Retinal pigment epithelial cell (primary cell): Measurements from ENCODE around the gene PMPCA.

Experiments used
- DNase-seq: peaks from one replicate; pipeline ENCODE4 v3.0.0-alpha.2; 2010; ENCODE audit warnings: low read depth
- H3K4me3 ChIP-seq: 2 replicates; pipeline ENCODE4 v1.5.1; 2011; ENCODE audit warnings: mild to moderate bottlenecking, low read length, control low read depth, moderate library complexity
- TF ChIP-seq, protein P1 (sequence below): conservative IDR thresholded peaks from 2 replicates; pipeline ENCODE4 v1.5.1; 2011; ENCODE audit warnings: low read depth, low read length, control low read depth, inconsistent platforms

PMPCA gene

GRCh38 chr9:136410500-136411287, at the start of gene PMPCA, which contains the start of gene ENTR1:
PMPCA (plus strand) TSS chr9:136410658; CDS start chr9:136410669, 11 bp downstream.
ENTR1 (minus strand) TSS chr9:136410614; CDS start chr9:136410397, 217 bp downstream.
- DNase-seq: peak; percentile 45
- peak within 1 kb of the TSS; percentile 94 for H3K4me3 ChIP-seq
- TF ChIP-seq, protein P1, sequence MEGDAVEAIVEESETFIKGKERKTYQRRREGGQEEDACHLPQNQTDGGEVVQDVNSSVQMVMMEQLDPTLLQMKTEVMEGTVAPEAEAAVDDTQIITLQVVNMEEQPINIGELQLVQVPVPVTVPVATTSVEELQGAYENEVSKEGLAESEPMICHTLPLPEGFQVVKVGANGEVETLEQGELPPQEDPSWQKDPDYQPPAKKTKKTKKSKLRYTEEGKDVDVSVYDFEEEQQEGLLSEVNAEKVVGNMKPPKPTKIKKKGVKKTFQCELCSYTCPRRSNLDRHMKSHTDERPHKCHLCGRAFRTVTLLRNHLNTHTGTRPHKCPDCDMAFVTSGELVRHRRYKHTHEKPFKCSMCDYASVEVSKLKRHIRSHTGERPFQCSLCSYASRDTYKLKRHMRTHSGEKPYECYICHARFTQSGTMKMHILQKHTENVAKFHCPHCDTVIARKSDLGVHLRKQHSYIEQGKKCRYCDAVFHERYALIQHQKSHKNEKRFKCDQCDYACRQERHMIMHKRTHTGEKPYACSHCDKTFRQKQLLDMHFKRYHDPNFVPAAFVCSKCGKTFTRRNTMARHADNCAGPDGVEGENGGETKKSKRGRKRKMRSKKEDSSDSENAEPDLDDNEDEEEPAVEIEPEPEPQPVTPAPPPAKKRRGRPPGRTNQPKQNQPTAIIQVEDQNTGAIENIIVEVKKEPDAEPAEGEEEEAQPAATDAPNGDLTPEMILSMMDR: no peak

DNA sequence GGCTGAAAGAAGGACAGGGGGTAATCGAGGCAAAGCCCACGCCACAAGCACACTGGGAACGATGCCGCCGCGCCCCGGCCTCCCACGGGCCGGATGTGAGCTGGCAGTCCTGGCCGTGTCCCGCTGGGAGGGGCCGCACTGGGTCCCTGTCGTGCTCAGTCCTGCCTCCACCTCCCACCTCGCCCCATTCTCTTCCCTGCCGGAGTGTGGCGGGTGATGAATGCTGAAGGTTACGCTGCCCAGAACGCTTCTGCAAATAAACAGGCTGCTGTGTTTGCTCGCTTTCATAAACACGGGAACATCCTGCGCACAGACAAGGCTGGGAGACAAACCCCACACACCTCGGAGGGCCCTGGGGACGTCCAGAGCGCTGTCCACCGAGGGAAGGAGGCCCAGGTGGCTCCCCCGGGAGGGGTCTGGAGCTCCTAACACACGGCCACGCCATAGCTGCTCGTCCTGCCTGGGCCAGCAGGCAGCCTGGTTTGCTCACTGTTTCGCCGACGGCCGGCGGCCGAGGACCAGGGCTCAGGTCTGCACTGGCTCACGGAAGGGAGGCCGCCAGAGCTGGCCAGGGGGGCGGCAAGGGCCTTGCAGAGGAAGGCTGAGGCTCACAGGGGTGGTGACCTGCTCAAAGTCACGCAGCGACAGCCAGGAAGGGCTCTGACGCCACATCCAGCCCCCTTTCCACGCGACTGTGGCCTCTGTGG, 49.3 kb upstream of the PMPCA start:
- H3K4me3 ChIP-seq: no peak overlapping the region
- TF ChIP-seq, protein P1: no peak

GRCh38 chr9:136361754-136362449, 48.6 kb upstream of the PMPCA start:
- H3K4me3 ChIP-seq: no peak overlapping the region
- no peak for DNase-seq
- TF ChIP-seq, protein P1: no peak

More for the DNA sequence above, 49.3 kb upstream of the PMPCA start:
- no peak for DNase-seq

- TF ChIP-seq, protein P1: no peak
- no peak overlapping the region for H3K4me3 ChIP-seq
- DNase-seq: no peak
Observed at GRCh38 chr9:136362450-136362784, 48.0 kb upstream of the PMPCA start.

DNA sequence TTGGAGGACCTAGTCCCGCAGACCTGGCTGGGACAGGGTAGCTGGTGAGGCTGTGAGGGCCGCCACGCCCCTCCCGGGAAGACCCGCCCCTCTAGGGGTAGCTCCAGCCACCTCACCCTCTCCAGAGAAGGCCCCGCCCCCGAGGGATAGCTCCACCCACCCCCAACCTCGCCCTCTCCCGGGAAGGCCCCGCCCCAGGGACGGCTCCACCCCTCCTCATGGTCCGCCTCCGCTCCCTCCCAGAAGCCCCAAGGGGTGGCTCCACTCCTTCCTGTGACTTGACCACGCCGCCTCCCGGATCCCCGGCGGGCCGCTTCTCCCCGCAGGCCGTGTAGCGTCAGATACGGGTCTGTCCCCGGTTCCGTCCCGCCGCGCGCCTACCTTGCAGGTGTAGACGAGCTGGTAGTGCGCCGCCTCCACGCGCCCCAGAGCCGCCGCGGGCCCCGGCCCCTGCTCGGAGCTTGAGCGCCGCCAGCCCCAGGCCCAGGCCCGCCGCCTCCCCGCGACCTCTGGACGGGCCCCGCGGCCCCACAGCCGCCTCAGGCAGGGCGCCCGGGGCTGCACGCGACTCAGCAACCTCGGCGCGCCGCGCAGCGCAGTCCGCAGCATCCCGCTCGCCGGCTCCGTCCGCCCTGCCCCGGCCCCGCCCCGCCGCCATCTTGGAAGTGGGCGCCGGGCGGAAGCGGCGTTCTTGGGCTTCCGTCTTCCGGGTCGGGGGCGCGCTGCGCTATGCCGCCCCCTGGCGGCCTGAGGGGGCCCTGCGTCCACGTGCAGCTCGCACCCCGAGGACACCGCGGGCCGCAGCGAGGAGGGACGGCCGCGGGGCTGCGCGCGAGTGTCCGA, 47.1 kb upstream of the PMPCA start, which contains the start of gene DNLZ:
Gene DNLZ, minus strand, starts transcription at position 639 of the 843 bp plus-strand sequence. Its CDS starts 30 bp downstream, at position 609.
- H3K4me3 ChIP-seq: peak within 1 kb of the TSS; percentile 67
- TF ChIP-seq, protein P1: peak; percentile 78
- peak; percentile 68 for DNase-seq
